Ascending aorta (tissue), 2 donors: ENCODE results near the gene PODNL1. TPM values are rescaled to one million over a fixed set of nuclear protein-coding genes. Genes with fewer than 3 reads are reported as not detected.
A peak's percentile ranks its signal among the peaks of the same experiment; 100 is the strongest.

ENCODE experiments used
- DNase-seq, 2 donors: peaks; one replicate each; pipeline ENCODE4 v3.0.0-alpha.2; 2019; ENCODE audit warnings: low spot score in 2 of 2
- H3K27ac ChIP-seq, 2 donors: fragments of 200-600 bp; sonication (generic); one replicate each; pipeline ENCODE4 v1.5.1; 2016 to 2017; ENCODE audit warnings: mild to moderate bottlenecking in 1 of 2
- H3K27me3 ChIP-seq: fragments of 200-600 bp; sonication (generic); one replicate; pipeline ENCODE4 v1.5.1; 2017
- H3K36me3 ChIP-seq, 2 donors: fragments of 200-600 bp; sonication (generic); one replicate each; pipeline ENCODE4 v1.5.1; 2016
- H3K4me1 ChIP-seq, 2 donors: fragments of 200-600 bp; sonication (generic); one replicate each; pipeline ENCODE4 v1.5.1; 2016 to 2017; ENCODE audit warnings: mild to moderate bottlenecking in 1 of 2
- H3K4me3 ChIP-seq, 2 donors: fragments of 200-600 bp; sonication (generic); one replicate each; pipeline ENCODE4 v1.5.1; 2016 to 2017; ENCODE audit warnings: mild to moderate bottlenecking in 1 of 2
- H3K9me3 ChIP-seq, 2 donors: fragments of 200-600 bp; sonication (generic); one replicate each; pipeline ENCODE4 v1.5.1; 2016
- intact Hi-C: fragments of 100-400 bp; cut with DNase I; formaldehyde crosslinking; loops from one replicate; pipeline ENCODE4 v1.15.1; 2023
- total RNA-seq: library from RNA; depleted of rRNA; stranded (reverse); fragments of >200 nt; gene quantifications from one replicate; pipeline ENCODE4 v1.1.0, GENCODE V29; 2016
- TF ChIP-seq, protein P1 (sequence below), 3 experiments: fragments of 200-600 bp in 2 of 3; fragments of 450-650 bp in 1 of 3; sonication (generic) in 2 of 3; IDR thresholded peaks; one replicate each; pipeline ENCODE4 v1.5.1; 2016 to 2019; ENCODE audit warnings: antibody characterized with exemption in 3 of 3, mild to moderate bottlenecking in 1 of 3, moderate library complexity in 1 of 3

The PODNL1 gene
- total RNA-seq, 1 donor from 2014 or later: 12.9 TPM

DNA sequence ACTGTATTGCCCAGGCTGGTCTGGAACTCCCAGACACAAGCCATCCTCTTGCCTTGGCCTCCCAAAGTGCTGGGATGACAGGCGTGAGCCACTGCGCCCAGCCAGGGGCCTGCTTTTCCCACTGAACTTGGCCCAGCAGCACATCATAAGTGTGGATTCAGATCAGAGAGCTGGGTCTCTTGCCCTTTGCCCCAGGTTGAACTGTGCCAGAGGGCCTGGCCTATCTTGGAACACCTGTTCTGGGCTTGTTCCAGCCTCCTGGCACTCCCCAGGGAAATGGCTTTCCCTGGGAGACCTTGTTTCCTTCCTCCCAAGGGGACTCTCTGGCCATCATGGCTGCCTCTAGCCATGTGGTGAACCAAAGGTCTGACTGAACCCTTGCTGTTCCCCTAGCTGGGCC is 28.8 kb downstream of the PODNL1 start:
- peaks cover 4 to 13% of the 10 kb centered on the region in 2 donors for H3K4me1 ChIP-seq
- no peaks in the 10 kb centered on the region for H3K9me3 ChIP-seq
- H3K27me3 ChIP-seq: no peaks in the 10 kb centered on the region
- no peak overlapping the region for H3K4me3 ChIP-seq
- no peak overlapping the region for H3K27ac ChIP-seq
- peaks cover 26 to 39% of the 10 kb centered on the region in 2 donors for H3K36me3 ChIP-seq
- TF ChIP-seq, protein P1, sequence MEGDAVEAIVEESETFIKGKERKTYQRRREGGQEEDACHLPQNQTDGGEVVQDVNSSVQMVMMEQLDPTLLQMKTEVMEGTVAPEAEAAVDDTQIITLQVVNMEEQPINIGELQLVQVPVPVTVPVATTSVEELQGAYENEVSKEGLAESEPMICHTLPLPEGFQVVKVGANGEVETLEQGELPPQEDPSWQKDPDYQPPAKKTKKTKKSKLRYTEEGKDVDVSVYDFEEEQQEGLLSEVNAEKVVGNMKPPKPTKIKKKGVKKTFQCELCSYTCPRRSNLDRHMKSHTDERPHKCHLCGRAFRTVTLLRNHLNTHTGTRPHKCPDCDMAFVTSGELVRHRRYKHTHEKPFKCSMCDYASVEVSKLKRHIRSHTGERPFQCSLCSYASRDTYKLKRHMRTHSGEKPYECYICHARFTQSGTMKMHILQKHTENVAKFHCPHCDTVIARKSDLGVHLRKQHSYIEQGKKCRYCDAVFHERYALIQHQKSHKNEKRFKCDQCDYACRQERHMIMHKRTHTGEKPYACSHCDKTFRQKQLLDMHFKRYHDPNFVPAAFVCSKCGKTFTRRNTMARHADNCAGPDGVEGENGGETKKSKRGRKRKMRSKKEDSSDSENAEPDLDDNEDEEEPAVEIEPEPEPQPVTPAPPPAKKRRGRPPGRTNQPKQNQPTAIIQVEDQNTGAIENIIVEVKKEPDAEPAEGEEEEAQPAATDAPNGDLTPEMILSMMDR (IDR thresholded peaks at IDR 0.05): no peak
- DNase-seq: no peak
- intact Hi-C loops: no loop called here

GRCh38 chr19:13908674-13909073 is 29.5 kb downstream of the PODNL1 start:
- no peak overlapping the region for H3K27ac ChIP-seq
- H3K4me1 ChIP-seq: peaks cover 4 to 13% of the 10 kb centered on the region in 2 donors
- H3K4me3 ChIP-seq: no peak overlapping the region
- H3K27me3 ChIP-seq: no peaks in the 10 kb centered on the region
- no peak for DNase-seq
- H3K36me3 ChIP-seq: peaks cover 20 to 32% of the 10 kb centered on the region in 2 donors
- TF ChIP-seq, protein P1 (IDR thresholded peaks at IDR 0.05): no peak
- H3K9me3 ChIP-seq: no peaks in the 10 kb centered on the region
- intact Hi-C loops: no loop called here

GRCh38 chr19:13906910-13907309 is 31.3 kb downstream of the PODNL1 start:
- intact Hi-C loops: loop anchor here (2.0 kb wide), 2 partner anchors 26 to 100 kb away; partner anchors contain the start of gene RFX1
- Histone ChIP-seq H3K4me3 (peak overlapping the region; percentile 70 to 96), H3K27me3 (no peaks in the 10 kb centered on the region), H3K27ac (no peak overlapping the region), H3K4me1 (peaks cover 4 to 13% of the 10 kb centered on the region in 2 donors), H3K36me3 (peaks cover 3 to 15% of the 10 kb centered on the region in 2 donors), H3K9me3 (no peaks in the 10 kb centered on the region)
- no peak for DNase-seq
- TF ChIP-seq, protein P1 (IDR thresholded peaks at IDR 0.05): no peak

- peak overlapping the region; percentile 70 to 96 for H3K4me3 ChIP-seq
Measured at GRCh38 chr19:13906521-13906904, 31.7 kb downstream of the PODNL1 start.

GRCh38 chr19:13905634-13906520 is 32.3 kb downstream of the PODNL1 start, which contains the start of the genes BRME1 and CC2D1A:
Gene BRME1, minus strand, starts transcription at chr19:13906117. Its CDS starts 1,225 bp downstream, at chr19:13904892.
Gene CC2D1A, plus strand, starts transcription at chr19:13906201. Its CDS starts 241 bp downstream, at chr19:13906442.
- Histone ChIP-seq H3K4me1 (peaks cover 4 to 13% of the 10 kb centered on the region in 2 donors), H3K36me3 (peaks cover 3 to 13% of the 10 kb centered on the region in 2 donors), H3K4me3 (peak within 1 kb of the TSS; percentile 70 to 96), H3K9me3 (no peaks in the 10 kb centered on the region), H3K27ac (peak within 1 kb of the TSS; percentile 9 to 60), H3K27me3 (no peaks in the 10 kb centered on the region)
- TF ChIP-seq, protein P1 (IDR thresholded peaks at IDR 0.05): no peak
- intact Hi-C loops: loop anchor here (2.0 kb wide), 2 partner anchors 25 to 101 kb away; partner anchors contain the start of gene RFX1
- DNase-seq: peak; percentile 60 to 94

More at GRCh38 chr19:13906521-13906904, 31.7 kb downstream of the PODNL1 start:
- TF ChIP-seq, protein P1 (IDR thresholded peaks at IDR 0.05): no peak
- DNase-seq: no peak
- Histone ChIP-seq H3K27ac (peak overlapping the region; percentile 9 to 60), H3K36me3 (peaks cover 3 to 15% of the 10 kb centered on the region in 2 donors), H3K27me3 (no peaks in the 10 kb centered on the region), H3K9me3 (no peaks in the 10 kb centered on the region), H3K4me1 (peaks cover 4 to 13% of the 10 kb centered on the region in 2 donors)
- intact Hi-C loops: loop anchor here (2.0 kb wide), 2 partner anchors 26 to 100 kb away; partner anchors contain the start of gene RFX1
